ENCODE data around the gene MCF2L2.
"Not testable (repeated sequence)": the region's sequence is repeated elsewhere in the genome, so short reads cannot be mapped to it uniquely, and the experiment has no call there.

MCF2L2 gene

DNA sequence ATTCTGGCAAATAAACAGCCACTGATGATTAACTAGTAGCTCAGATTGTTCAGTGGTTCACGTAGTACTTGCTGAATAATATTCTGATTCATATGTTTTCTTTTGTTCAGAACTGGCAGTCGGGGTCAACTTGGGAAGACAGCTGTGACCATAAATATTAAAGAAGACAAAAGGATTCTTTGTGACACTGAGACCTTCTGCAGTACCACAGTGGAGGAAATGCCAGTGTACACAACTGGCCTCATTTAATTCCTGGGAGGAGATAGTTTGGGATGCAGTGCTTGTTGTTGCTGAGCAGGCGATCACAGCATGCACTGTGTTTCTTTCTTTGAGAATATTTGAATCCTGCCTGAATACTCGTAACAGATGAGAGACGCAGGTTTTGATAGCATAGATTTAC, 26.7 kb upstream of the MCF2L2 start:
- peak overlapping the region; percentile 33 for H3K9ac ChIP-seq (ENCODE audit: low read depth, low read length)

DNA sequence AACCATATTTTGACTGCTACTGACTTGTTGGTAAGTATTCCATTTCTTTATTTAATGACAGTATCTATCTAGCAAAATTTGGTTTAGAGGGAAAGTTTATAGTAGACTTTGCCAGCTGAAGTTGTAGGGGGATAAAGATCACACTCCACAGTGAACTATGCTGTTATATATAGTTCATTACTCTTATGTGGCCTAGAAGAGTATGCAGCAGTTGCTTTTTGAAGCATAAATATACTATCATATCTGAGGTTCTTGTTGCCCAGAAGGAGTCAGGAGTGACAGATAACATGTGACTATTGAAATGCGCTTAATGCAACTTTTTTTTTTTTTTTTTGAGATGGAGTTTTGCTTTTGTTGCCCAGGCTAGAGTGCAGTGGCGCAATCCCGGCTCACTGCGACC, 25.6 kb upstream of the MCF2L2 start:
- peaks cover 3% of the 10 kb centered on the region for H3K36me3 ChIP-seq (ENCODE audit: insufficient read depth, low read length)
- H3K4me2 ChIP-seq (ENCODE audit: low read length): no peak overlapping the region
- H3K9ac ChIP-seq (ENCODE audit: low read depth, low read length): no peak overlapping the region
- H3K9me3 ChIP-seq (replicated peaks; ENCODE audit: low read length): no peaks in the 10 kb centered on the region
- H3K27me3 ChIP-seq (ENCODE audit: control insufficient read depth, insufficient read depth, low read length): no peaks in the 10 kb centered on the region
- peaks cover 37% of the 10 kb centered on the region for H3K4me1 ChIP-seq (ENCODE audit: control insufficient read depth, insufficient read depth, low read length)
- H3K4me3 ChIP-seq (ENCODE audit: low read length): no peak overlapping the region

More for the DNA sequence above, 26.7 kb upstream of the MCF2L2 start:
- Histone ChIP-seq H3K4me2 (ENCODE audit: low read length) (peak overlapping the region; percentile 71), H3K27me3 (ENCODE audit: control insufficient read depth, insufficient read depth, low read length) (no peaks in the 10 kb centered on the region), H3K9me3 (replicated peaks; ENCODE audit: low read length) (no peaks in the 10 kb centered on the region), H3K36me3 (ENCODE audit: insufficient read depth, low read length) (peaks cover 3% of the 10 kb centered on the region), H3K4me1 (ENCODE audit: control insufficient read depth, insufficient read depth, low read length) (peaks cover 27% of the 10 kb centered on the region), H3K4me3 (ENCODE audit: low read length) (peak overlapping the region; percentile 15)

DNA sequence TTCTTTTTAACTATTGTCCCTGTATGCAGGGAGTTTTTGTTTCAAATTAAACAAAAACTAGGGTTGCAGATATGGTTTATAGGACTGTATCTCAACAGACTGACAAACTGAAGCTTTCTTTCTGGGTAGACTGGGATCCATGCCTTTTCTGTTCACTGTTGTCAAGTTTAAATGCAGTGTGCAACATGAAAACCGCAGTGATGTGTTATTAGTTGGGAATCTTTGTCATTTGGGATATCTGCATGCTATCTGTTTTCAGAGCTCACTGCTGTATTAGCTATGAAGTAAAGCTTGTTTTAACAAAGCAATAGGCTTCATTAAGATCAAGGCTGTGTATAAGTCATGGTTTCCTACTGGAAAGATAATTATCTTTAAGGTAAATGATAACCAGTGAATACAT, 21.4 kb upstream of the MCF2L2 start:
- H3K4me1 ChIP-seq (ENCODE audit: control insufficient read depth, insufficient read depth, low read length): peaks cover 34% of the 10 kb centered on the region
- H3K9me3 ChIP-seq (replicated peaks; ENCODE audit: low read length): no peaks in the 10 kb centered on the region
- peak overlapping the region; percentile 94 for H3K4me2 ChIP-seq (ENCODE audit: low read length)
- H3K4me3 ChIP-seq (ENCODE audit: low read length): peak overlapping the region; percentile 84
- H3K36me3 ChIP-seq (ENCODE audit: insufficient read depth, low read length): peaks cover 3% of the 10 kb centered on the region
- peak overlapping the region; percentile 87 for H3K9ac ChIP-seq (ENCODE audit: low read depth, low read length)
- H3K27me3 ChIP-seq (ENCODE audit: control insufficient read depth, insufficient read depth, low read length): no peaks in the 10 kb centered on the region

DNA sequence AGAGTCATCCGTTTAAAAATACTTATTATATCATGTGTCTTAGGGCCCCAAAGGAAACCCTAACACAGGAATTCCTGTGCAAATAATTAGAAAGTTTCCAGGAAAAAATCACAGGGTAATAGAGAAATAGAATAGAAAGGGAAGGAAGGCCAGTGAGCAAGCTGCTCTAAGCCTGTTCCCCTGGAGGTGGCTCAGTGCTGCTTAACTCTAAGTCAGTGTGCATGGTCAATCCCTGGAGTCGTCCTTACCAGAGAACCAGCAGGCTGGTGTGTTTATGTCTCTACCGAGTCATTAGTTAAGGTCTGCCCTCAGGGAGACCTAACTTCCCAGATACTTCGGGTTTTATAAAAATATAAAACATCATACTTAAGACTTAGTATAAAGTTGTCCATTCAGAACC, 21.0 kb upstream of the MCF2L2 start:
- H3K36me3 ChIP-seq (ENCODE audit: insufficient read depth, low read length): peaks cover 3% of the 10 kb centered on the region
- H3K4me2 ChIP-seq (ENCODE audit: low read length): peak overlapping the region; percentile 94
- H3K27me3 ChIP-seq (ENCODE audit: control insufficient read depth, insufficient read depth, low read length): no peaks in the 10 kb centered on the region
- H3K9ac ChIP-seq (ENCODE audit: low read depth, low read length): peak overlapping the region; percentile 87
- peak overlapping the region; percentile 84 for H3K4me3 ChIP-seq (ENCODE audit: low read length)
- H3K4me1 ChIP-seq (ENCODE audit: control insufficient read depth, insufficient read depth, low read length): peaks cover 30% of the 10 kb centered on the region
- H3K9me3 ChIP-seq (replicated peaks; ENCODE audit: low read length): no peaks in the 10 kb centered on the region

DNA sequence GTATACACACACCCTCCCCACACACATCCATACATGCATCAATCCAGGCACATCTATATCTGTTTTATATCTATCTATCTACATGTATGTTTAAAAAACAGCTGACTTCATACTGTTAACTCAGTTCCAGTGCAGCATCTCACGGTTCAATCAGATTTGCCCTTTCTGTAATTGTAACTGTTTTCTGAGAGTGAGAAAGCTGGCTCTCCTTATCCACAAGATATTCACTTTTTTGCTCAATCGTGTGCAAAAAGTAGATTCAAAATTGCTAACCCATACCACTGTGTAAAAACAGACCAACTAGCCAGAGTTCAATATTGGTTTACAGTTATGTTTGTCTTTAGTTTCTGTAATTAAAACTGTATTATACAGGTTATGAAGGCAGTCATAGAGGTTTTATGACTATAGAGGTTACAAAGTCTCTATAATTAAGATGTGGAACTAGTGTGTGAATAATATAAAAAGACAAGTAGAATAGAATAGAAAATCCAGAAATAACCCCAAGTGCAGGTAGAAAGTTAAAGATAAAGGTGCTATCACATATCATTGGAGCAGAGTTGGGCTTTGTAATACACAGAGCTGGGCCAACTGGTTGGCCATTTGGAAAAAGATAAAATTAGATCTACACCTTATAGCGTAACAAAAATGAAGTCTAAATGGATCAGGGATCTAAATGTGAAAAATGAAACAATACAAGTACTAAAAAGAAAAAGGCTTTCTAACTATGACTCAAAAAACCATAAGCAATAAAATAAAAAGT, 20.1 kb upstream of the MCF2L2 start:
- Histone ChIP-seq H3K4me2 (ENCODE audit: low read length) (peak overlapping the region; percentile 94), H3K9ac (ENCODE audit: low read depth, low read length) (peak overlapping the region; percentile 87), H3K9me3 (replicated peaks; ENCODE audit: low read length) (peaks cover 5% of the 10 kb centered on the region), H3K27me3 (ENCODE audit: control insufficient read depth, insufficient read depth, low read length) (no peaks in the 10 kb centered on the region), H3K36me3 (ENCODE audit: insufficient read depth, low read length) (peaks cover 3% of the 10 kb centered on the region), H3K4me1 (ENCODE audit: control insufficient read depth, insufficient read depth, low read length) (peaks cover 21% of the 10 kb centered on the region), H3K4me3 (ENCODE audit: low read length) (peak overlapping the region; percentile 84)

DNA sequence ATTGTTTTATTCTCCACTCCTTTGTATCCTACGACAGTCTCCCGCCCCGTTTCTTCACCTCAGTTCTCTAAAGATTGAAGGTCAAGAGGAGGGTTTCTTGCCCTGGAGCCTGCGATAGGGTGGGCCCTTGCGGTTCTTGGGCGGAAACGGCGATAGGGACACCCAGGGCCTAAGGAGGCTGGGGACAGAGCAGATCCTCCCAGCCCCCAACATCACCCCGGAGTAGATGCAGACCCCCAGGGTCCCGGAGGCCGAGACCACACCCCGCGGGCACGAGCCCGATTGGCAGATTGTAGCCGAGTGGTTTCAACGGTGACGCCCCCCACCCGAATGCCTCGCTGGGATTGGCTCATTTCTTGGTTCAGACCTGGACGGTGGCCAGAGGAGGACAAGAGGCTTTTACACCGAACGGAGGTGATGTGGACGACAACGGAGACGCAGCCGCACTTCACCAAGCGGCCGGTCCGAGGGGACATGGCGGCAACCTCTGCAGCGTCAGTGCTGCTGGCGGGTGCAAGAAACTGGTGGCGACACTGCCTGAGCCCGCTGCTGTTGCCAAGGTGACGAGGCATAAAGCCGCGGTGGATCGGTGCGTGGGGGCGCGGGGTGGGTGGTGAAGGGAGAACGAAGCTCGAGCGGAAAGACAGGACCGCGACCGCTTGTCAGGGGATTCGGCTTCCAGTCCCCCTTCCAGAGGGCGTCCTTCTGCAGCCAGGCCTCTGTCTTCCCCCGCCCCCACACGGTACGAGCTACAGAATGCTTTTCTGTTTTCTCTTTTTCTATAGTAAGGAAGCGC, 19.0 kb upstream of the MCF2L2 start:
- peaks cover 21% of the 10 kb centered on the region for H3K4me1 ChIP-seq (ENCODE audit: control insufficient read depth, insufficient read depth, low read length)
- H3K4me3 ChIP-seq (ENCODE audit: low read length): peak overlapping the region; percentile 84
- peak overlapping the region; percentile 94 for H3K4me2 ChIP-seq (ENCODE audit: low read length)
- H3K9ac ChIP-seq (ENCODE audit: low read depth, low read length): peak overlapping the region; percentile 87
- H3K27me3 ChIP-seq (ENCODE audit: control insufficient read depth, insufficient read depth, low read length): no peaks in the 10 kb centered on the region
- no peaks in the 10 kb centered on the region for H3K36me3 ChIP-seq (ENCODE audit: insufficient read depth, low read length)
- peaks cover 6% of the 10 kb centered on the region for H3K9me3 ChIP-seq (replicated peaks; ENCODE audit: low read length)

DNA sequence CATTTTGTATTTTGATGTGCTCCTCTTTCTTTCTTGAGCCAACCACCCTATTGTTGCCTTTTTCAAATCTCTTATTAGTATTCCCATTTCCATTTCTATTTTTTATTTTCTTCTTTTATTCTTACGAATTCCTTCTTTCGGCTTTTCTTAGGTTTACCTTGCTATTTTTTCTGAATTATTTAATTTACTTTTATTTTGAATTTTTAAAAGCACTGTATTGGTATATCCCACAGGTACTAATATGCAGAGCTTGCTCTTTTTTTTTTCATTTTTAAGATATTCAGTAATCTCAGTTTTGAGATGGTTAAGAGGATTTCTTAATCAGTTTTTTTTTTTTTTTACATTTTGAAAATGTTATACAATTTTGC, 18.4 kb upstream of the MCF2L2 start:
- no peaks in the 10 kb centered on the region for H3K27me3 ChIP-seq (ENCODE audit: control insufficient read depth, insufficient read depth, low read length)
- peaks cover 21% of the 10 kb centered on the region for H3K4me1 ChIP-seq (ENCODE audit: control insufficient read depth, insufficient read depth, low read length)
- no peaks in the 10 kb centered on the region for H3K36me3 ChIP-seq (ENCODE audit: insufficient read depth, low read length)
- H3K4me3 ChIP-seq (ENCODE audit: low read length): peak overlapping the region; percentile 84
- H3K4me2 ChIP-seq (ENCODE audit: low read length): peak overlapping the region; percentile 94
- peak overlapping the region; percentile 87 for H3K9ac ChIP-seq (ENCODE audit: low read depth, low read length)
- peaks cover 6% of the 10 kb centered on the region for H3K9me3 ChIP-seq (replicated peaks; ENCODE audit: low read length)

DNA sequence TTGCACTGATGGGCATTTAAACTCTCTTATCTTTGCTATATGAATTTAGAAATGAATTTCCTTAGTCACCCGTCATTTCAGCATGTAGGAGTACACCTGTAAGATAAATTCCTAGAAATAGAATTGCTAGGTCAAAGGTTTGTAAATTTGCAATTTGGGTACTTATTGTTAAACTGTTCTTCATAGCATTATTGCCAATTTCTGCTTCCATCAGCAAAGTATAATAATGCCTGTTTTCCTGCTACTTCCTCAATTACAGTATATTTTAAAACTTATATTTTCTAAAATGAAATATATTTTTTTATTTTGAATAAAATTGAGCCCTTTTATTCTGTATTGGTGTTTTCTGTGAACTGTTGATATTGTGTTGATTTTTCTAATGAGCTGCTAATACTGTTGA, 16.3 kb upstream of the MCF2L2 start:
- H3K27me3 ChIP-seq (ENCODE audit: control insufficient read depth, insufficient read depth, low read length): no peaks in the 10 kb centered on the region
- peaks cover 6% of the 10 kb centered on the region for H3K9me3 ChIP-seq (replicated peaks; ENCODE audit: low read length)
- H3K4me1 ChIP-seq (ENCODE audit: control insufficient read depth, insufficient read depth, low read length): peaks cover 17% of the 10 kb centered on the region
- H3K36me3 ChIP-seq (ENCODE audit: insufficient read depth, low read length): no peaks in the 10 kb centered on the region
- H3K4me3 ChIP-seq (ENCODE audit: low read length): no peak overlapping the region
- no peak overlapping the region for H3K9ac ChIP-seq (ENCODE audit: low read depth, low read length)
- no peak overlapping the region for H3K4me2 ChIP-seq (ENCODE audit: low read length)

DNA sequence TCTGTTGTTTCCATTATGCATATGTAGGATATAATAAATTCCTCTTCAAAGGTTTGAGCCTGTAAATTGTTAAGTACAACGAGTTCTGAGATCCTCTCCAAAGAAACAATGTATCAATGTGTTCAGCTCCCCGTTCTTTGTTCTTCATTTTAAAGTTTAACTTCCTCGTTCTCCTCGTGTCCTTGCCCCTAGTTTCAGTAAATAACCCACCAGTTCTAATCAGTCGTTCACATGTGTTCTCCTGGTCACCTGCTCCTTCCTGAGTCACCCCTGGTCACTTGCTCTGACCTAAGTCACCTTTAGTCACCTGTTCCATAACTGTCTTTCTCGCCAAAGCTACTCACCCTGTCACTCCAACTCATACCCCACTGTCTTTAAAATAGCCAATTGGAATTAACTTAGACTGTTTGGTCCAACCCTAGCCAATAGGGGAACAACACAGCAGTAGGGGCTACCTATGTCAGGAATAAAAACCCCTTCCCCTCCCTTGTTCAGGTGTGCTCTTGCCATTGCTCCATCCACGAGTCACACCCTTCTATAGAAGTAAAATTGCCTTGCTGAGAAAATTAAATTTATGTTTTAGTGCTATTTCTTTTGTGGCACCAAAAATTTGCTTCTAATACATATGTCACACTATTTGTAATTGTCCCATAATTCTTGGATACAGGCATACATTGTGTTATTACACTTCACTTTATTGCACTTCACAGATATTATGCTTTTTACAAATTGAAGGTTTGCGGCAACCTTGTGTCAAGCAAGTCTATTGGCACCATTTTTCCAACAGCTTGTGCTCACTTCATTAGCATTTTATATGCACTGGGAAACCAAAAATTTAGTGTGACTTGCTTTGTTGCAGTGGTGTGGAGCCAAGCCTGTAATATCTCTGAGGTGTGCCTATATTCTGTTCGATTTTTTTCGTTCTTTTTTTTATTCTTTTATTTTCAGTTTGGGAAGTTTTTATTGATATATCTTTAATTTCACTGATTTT, 15.3 kb upstream of the MCF2L2 start:
- H3K36me3 ChIP-seq (ENCODE audit: insufficient read depth, low read length): no peaks in the 10 kb centered on the region

DNA sequence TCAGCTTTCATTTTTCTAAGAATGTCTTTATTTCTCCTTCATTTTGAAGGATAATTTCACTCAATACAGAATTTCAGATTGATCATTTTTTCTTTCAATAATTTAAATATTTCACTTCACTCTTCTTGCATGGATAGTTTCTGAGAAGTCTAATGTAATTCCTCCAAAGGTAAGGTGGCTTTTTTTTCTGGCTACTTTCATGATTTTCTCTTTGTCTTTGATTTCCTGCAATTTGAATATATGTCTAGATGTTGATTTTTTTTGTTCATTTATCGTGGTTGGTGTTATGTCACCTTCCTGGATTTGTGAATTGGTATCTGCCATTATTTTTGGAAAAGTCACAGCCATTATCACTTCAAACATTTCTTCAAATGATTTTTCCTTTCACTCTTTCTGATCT, 14.6 kb upstream of the MCF2L2 start:
- peaks cover 6% of the 10 kb centered on the region for H3K9me3 ChIP-seq (replicated peaks; ENCODE audit: low read length)
- H3K4me2 ChIP-seq (ENCODE audit: low read length): no peak overlapping the region

More for the DNA sequence above, 15.3 kb upstream of the MCF2L2 start:
- Histone ChIP-seq H3K4me3 (ENCODE audit: low read length) (no peak overlapping the region), H3K9ac (ENCODE audit: low read depth, low read length) (no peak overlapping the region), H3K4me1 (ENCODE audit: control insufficient read depth, insufficient read depth, low read length) (peaks cover 10% of the 10 kb centered on the region), H3K9me3 (replicated peaks; ENCODE audit: low read length) (peaks cover 6% of the 10 kb centered on the region), H3K4me2 (ENCODE audit: low read length) (no peak overlapping the region), H3K27me3 (ENCODE audit: control insufficient read depth, insufficient read depth, low read length) (no peaks in the 10 kb centered on the region)

DNA sequence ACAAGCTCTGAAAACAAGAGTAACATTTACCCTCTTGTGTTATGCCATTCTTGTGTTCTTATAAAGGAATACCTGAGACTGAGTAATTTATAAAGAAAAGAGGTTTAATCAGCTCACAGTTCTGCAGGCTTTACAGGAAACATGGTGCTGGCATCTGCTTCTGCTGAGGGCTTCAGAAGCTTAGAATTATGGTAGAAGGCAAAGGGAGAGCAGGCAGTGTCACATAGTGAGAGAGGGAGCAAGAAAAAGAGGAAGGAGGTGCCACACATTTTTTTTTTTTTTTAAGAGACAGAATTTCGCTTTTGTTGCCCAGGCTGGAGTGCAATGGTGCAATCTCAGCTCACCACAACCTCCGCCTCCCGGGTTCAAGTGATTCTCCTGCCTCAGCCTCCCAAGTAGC, 12.1 kb upstream of the MCF2L2 start:
- not testable (repeated sequence) for H3K4me2 ChIP-seq (ENCODE audit: low read length); H3K36me3 ChIP-seq (ENCODE audit: insufficient read depth, low read length); H3K4me3 ChIP-seq (ENCODE audit: low read length); H3K27me3 ChIP-seq (ENCODE audit: control insufficient read depth, insufficient read depth, low read length); H3K9ac ChIP-seq (ENCODE audit: low read depth, low read length); H3K4me1 ChIP-seq (ENCODE audit: control insufficient read depth, insufficient read depth, low read length); H3K9me3 ChIP-seq (replicated peaks; ENCODE audit: low read length)

More for the DNA sequence above, 14.6 kb upstream of the MCF2L2 start:
- no peaks in the 10 kb centered on the region for H3K36me3 ChIP-seq (ENCODE audit: insufficient read depth, low read length)
- no peaks in the 10 kb centered on the region for H3K27me3 ChIP-seq (ENCODE audit: control insufficient read depth, insufficient read depth, low read length)
- no peak overlapping the region for H3K4me3 ChIP-seq (ENCODE audit: low read length)
- H3K4me1 ChIP-seq (ENCODE audit: control insufficient read depth, insufficient read depth, low read length): peaks cover 5% of the 10 kb centered on the region
- H3K9ac ChIP-seq (ENCODE audit: low read depth, low read length): no peak overlapping the region
